Measurements from ENCODE around the gene MINDY2.
"Not testable (repeated sequence)": the region's sequence is repeated elsewhere in the genome, so short reads cannot be mapped to it uniquely, and the experiment has no call there.

MINDY2 gene

GRCh38 chr15:58833681-58834426 lies 62.8 kb downstream of the MINDY2 start:
- DNase-seq, result not testable (repeated sequence)

GRCh38 chr15:58839485-58839884 lies 68.4 kb downstream of the MINDY2 start:
- no peak for DNase-seq

GRCh38 chr15:58840048-58840447 lies 68.9 kb downstream of the MINDY2 start:
- DNase-seq, result no peak

- no peak for DNase-seq
Observed at GRCh38 chr15:58842713-58843396, 71.8 kb downstream of the MINDY2 start.

GRCh38 chr15:58851205-58851604 lies 80.1 kb downstream of the MINDY2 start:
- DNase-seq, result not testable (repeated sequence)

- DNase-seq, result no peak
Observed at GRCh38 chr15:58852347-58852746, 81.2 kb downstream of the MINDY2 start.

- DNase-seq, result no peak
Observed at GRCh38 chr15:58854593-58854992, 83.5 kb downstream of the MINDY2 start.

- DNase-seq, result no peak
Observed at GRCh38 chr15:58856086-58856485, 85.0 kb downstream of the MINDY2 start.

- DNase-seq, result not testable (repeated sequence)
Observed at GRCh38 chr15:58856621-58857020, 85.5 kb downstream of the MINDY2 start.

- DNase-seq, result no peak
Observed at GRCh38 chr15:58862326-58862725, 91.2 kb downstream of the MINDY2 start.

- DNase-seq, result no peak
Observed at GRCh38 chr15:58864602-58865424, 93.7 kb downstream of the MINDY2 start.

- DNase-seq, result no peak
Observed at GRCh38 chr15:58865425-58865880, 94.4 kb downstream of the MINDY2 start.

GRCh38 chr15:58867926-58868325 lies 96.8 kb downstream of the MINDY2 start:
- DNase-seq, result no peak

GRCh38 chr15:58870451-58870850 lies 99.3 kb downstream of the MINDY2 start:
- no peak for DNase-seq

- DNase-seq, result no peak
Observed at GRCh38 chr15:58873267-58873666, 102.2 kb downstream of the MINDY2 start.

GRCh38 chr15:58875343-58875742 lies 104.2 kb downstream of the MINDY2 start:
- no peak for DNase-seq

- no peak for DNase-seq
Observed at GRCh38 chr15:58876306-58877106, 105.4 kb downstream of the MINDY2 start.

- no peak for DNase-seq
Observed at GRCh38 chr15:58877999-58878825, 107.1 kb downstream of the MINDY2 start.

GRCh38 chr15:58880320-58880719 lies 109.2 kb downstream of the MINDY2 start:
- DNase-seq, result no peak

- DNase-seq, result no peak
Observed at GRCh38 chr15:58882243-58882642, 111.1 kb downstream of the MINDY2 start.

GRCh38 chr15:58883926-58884325 lies 112.8 kb downstream of the MINDY2 start:
- DNase-seq, result not testable (repeated sequence)

- no peak for DNase-seq
Observed at GRCh38 chr15:58886921-58887320, 115.8 kb downstream of the MINDY2 start.

All from amniotic stem cell (primary cell).